ENCODE results near the gene RIMKLB. TPM values are rescaled to one million over a fixed set of nuclear protein-coding genes. Genes with fewer than 3 reads are reported as not detected.
A peak's percentile ranks its signal among the peaks of the same experiment; 100 is the strongest.

RIMKLB gene
- total RNA-seq (2014; rRNA removed; shearing (Covaris generic)), result 29.2 and 33.3 TPM in 2 replicates
- 8.5 and 13.7 TPM in 2 replicates for polyA plus RNA-seq (2015; cell fraction: cytosol; rRNA removed)
- 279 and 315 TPM in 2 replicates for polyA plus RNA-seq (2015; cell fraction: nucleus; rRNA removed)

- DNase-seq (ENCODE audit: low read depth, low spot score), result peak; percentile 81
- in situ Hi-C loops (cut with HindIII; ENCODE audit: low pct_unique_long_range_greater_than_20kb, low sequenced_read_pairs), result no loop called here
These were observed at the start of gene RIMKLB for GRCh38 chr12:8697476-8698131. TSS of gene RIMKLB (plus strand) at chr12:8697991. CDS start at chr12:8713867, 15,876 bp downstream.

- in situ Hi-C loops (cut with HindIII; ENCODE audit: low pct_unique_long_range_greater_than_20kb, low sequenced_read_pairs), result no loop called here
- no peak for DNase-seq (ENCODE audit: low read depth, low spot score)
These were observed 49.1 kb upstream of the RIMKLB start for GRCh38 chr12:8648576-8649205.

- DNase-seq (ENCODE audit: low read depth, low spot score), result no peak
- in situ Hi-C loops (cut with HindIII; ENCODE audit: low pct_unique_long_range_greater_than_20kb, low sequenced_read_pairs), result no loop called here
These were observed 42.4 kb upstream of the RIMKLB start for GRCh38 chr12:8655421-8655820.

GRCh38 chr12:8658346-8658745, 39.4 kb upstream of the RIMKLB start:
- in situ Hi-C loops (cut with HindIII; ENCODE audit: low pct_unique_long_range_greater_than_20kb, low sequenced_read_pairs), result no loop called here
- no peak for DNase-seq (ENCODE audit: low read depth, low spot score)

GRCh38 chr12:8661016-8661415, 36.8 kb upstream of the RIMKLB start:
- in situ Hi-C loops (cut with HindIII; ENCODE audit: low pct_unique_long_range_greater_than_20kb, low sequenced_read_pairs), result no loop called here

GRCh38 chr12:8661751-8662150, 36.0 kb upstream of the RIMKLB start:
- in situ Hi-C loops (cut with HindIII; ENCODE audit: low pct_unique_long_range_greater_than_20kb, low sequenced_read_pairs), result no loop called here
- DNase-seq (ENCODE audit: low read depth, low spot score), result no peak

More at GRCh38 chr12:8661016-8661415, 36.8 kb upstream of the RIMKLB start:
- no peak for DNase-seq (ENCODE audit: low read depth, low spot score)

GRCh38 chr12:8662593-8662992, 35.2 kb upstream of the RIMKLB start, which contains the start of gene MFAP5:
TSS of gene MFAP5 (minus strand) at chr12:8662826. CDS start at chr12:8662104, 722 bp downstream.
- DNase-seq (ENCODE audit: low read depth, low spot score), result no peak
- in situ Hi-C loops (cut with HindIII; ENCODE audit: low pct_unique_long_range_greater_than_20kb, low sequenced_read_pairs), result no loop called here

- no peak for DNase-seq (ENCODE audit: low read depth, low spot score)
- in situ Hi-C loops (cut with HindIII; ENCODE audit: low pct_unique_long_range_greater_than_20kb, low sequenced_read_pairs), result no loop called here
These were observed 33.4 kb upstream of the RIMKLB start for GRCh38 chr12:8664228-8664913.

GRCh38 chr12:8665759-8666158, 32.0 kb upstream of the RIMKLB start:
- DNase-seq (ENCODE audit: low read depth, low spot score), result no peak
- in situ Hi-C loops (cut with HindIII; ENCODE audit: low pct_unique_long_range_greater_than_20kb, low sequenced_read_pairs), result no loop called here

- in situ Hi-C loops (cut with HindIII; ENCODE audit: low pct_unique_long_range_greater_than_20kb, low sequenced_read_pairs), result no loop called here
- DNase-seq (ENCODE audit: low read depth, low spot score), result no peak
These were observed 30.5 kb upstream of the RIMKLB start for GRCh38 chr12:8667270-8667669.

GRCh38 chr12:8668441-8668840, 29.4 kb upstream of the RIMKLB start:
- no peak for DNase-seq (ENCODE audit: low read depth, low spot score)
- in situ Hi-C loops (cut with HindIII; ENCODE audit: low pct_unique_long_range_greater_than_20kb, low sequenced_read_pairs), result no loop called here

- in situ Hi-C loops (cut with HindIII; ENCODE audit: low pct_unique_long_range_greater_than_20kb, low sequenced_read_pairs), result no loop called here
- DNase-seq (ENCODE audit: low read depth, low spot score), result no peak
These were observed 25.4 kb upstream of the RIMKLB start for GRCh38 chr12:8672381-8672780.

GRCh38 chr12:8675591-8676036, 22.2 kb upstream of the RIMKLB start:
- DNase-seq (ENCODE audit: low read depth, low spot score), result no peak
- in situ Hi-C loops (cut with HindIII; ENCODE audit: low pct_unique_long_range_greater_than_20kb, low sequenced_read_pairs), result no loop called here

- DNase-seq (ENCODE audit: low read depth, low spot score), result no peak
These were observed 21.1 kb upstream of the RIMKLB start for GRCh38 chr12:8676651-8677050.

GRCh38 chr12:8677362-8677761, 20.4 kb upstream of the RIMKLB start:
- DNase-seq (ENCODE audit: low read depth, low spot score), result no peak
- in situ Hi-C loops (cut with HindIII; ENCODE audit: low pct_unique_long_range_greater_than_20kb, low sequenced_read_pairs), result no loop called here

More at GRCh38 chr12:8676651-8677050, 21.1 kb upstream of the RIMKLB start:
- in situ Hi-C loops (cut with HindIII; ENCODE audit: low pct_unique_long_range_greater_than_20kb, low sequenced_read_pairs), result no loop called here

- in situ Hi-C loops (cut with HindIII; ENCODE audit: low pct_unique_long_range_greater_than_20kb, low sequenced_read_pairs), result no loop called here
- DNase-seq (ENCODE audit: low read depth, low spot score), result no peak
These were observed 19.1 kb upstream of the RIMKLB start for GRCh38 chr12:8678661-8679111.

GRCh38 chr12:8680533-8680932, 17.3 kb upstream of the RIMKLB start:
- DNase-seq (ENCODE audit: low read depth, low spot score), result no peak
- in situ Hi-C loops (cut with HindIII; ENCODE audit: low pct_unique_long_range_greater_than_20kb, low sequenced_read_pairs), result no loop called here

- in situ Hi-C loops (cut with HindIII; ENCODE audit: low pct_unique_long_range_greater_than_20kb, low sequenced_read_pairs), result no loop called here
- DNase-seq (ENCODE audit: low read depth, low spot score), result no peak
These were observed 16.5 kb upstream of the RIMKLB start for GRCh38 chr12:8681129-8681884.
